Adrenal gland (tissue), 5 donors: ENCODE data around the gene TBCC.
"Not testable (repeated sequence)": the region's sequence is repeated elsewhere in the genome, so short reads cannot be mapped to it uniquely, and the experiment has no call there.

Experiments used
- CTCF ChIP-seq, 6 experiments: fragments of 450-650 bp in 4 of 6; fragments of 200-600 bp in 2 of 6; sonication (generic) in 1 of 6; IDR thresholded peaks; 1 replicate in 5 of 6; 2 replicates in 1 of 6; pipeline versions ENCODE4 v1.5.1 to v1.8.0; 2016 to 2021; ENCODE audit warnings: antibody characterized with exemption in 6 of 6, mild to moderate bottlenecking in 2 of 6, moderate library complexity in 1 of 6
- POLR2A ChIP-seq, 2 donors: fragments of 450-650 bp; IDR thresholded peaks; one replicate each; pipeline ENCODE4 v1.6.1; 2017; ENCODE audit warnings: antibody characterized with exemption in 2 of 2, mild to moderate bottlenecking in 2 of 2, moderate library complexity in 1 of 2
- donor health status: DM: no; HTN: no; CAD: no.

GRCh38 chr6:42774821-42775487 is 29.1 kb upstream of the TBCC start:
- TF ChIP-seq CTCF, POLR2A (IDR thresholded peaks at IDR 0.05): not testable (repeated sequence)
